Lower leg skin (tissue), 4 donors: ENCODE data around the gene SERINC5. TPM values are rescaled to one million over a fixed set of nuclear protein-coding genes. Genes with fewer than 3 reads are reported as not detected.

Experiments used
- DNase-seq, 2 donors: peaks; one replicate each; pipeline ENCODE4 v3.0.0-alpha.2; 2019; ENCODE audit warnings: low spot score in 2 of 2
- H3K4me3 ChIP-seq: fragments of 200-600 bp; sonication (generic); 2 replicates; pipeline ENCODE4 v1.5.1; 2017; ENCODE audit warnings: mild to moderate bottlenecking, low read depth; ENCODE audit not compliant: poor library complexity, severe bottlenecking
- POLR2A ChIP-seq, 2 donors: fragments of 450-650 bp; IDR thresholded peaks; one replicate each; pipeline ENCODE4 v1.6.1; 2016 to 2017; ENCODE audit warnings: antibody characterized with exemption in 2 of 2, mild to moderate bottlenecking in 1 of 2, moderate library complexity in 1 of 2
- WGBS, 2 donors: methylation state at CpG; one replicate each; pipeline ENCODE4 v1.1.5; 2018; 5-methylcytosine and 5-hydroxymethylcytosine counted together
- intact Hi-C: fragments of 100-400 bp; cut with DNase I; formaldehyde crosslinking; loops from one replicate; pipeline ENCODE4 v1.15.0; 2023; ENCODE audit warnings: low total_unique reads
- total RNA-seq, 4 donors: library from RNA; depleted of rRNA; stranded (reverse); fragments of >200 nt; gene quantifications; one replicate each; pipeline ENCODE4 v1.1.0, GENCODE V29; 2016
- TF ChIP-seq, protein P1 (sequence below), 3 donors: fragments of 450-650 bp; IDR thresholded peaks; one replicate each; pipeline ENCODE4 v1.5.1; 2016; ENCODE audit warnings: antibody characterized with exemption in 3 of 3, mild to moderate bottlenecking in 3 of 3, moderate library complexity in 2 of 3

SERINC5 gene
- total RNA-seq, 4 donors from 2014 or later, result 49.6 to 61.4 (median 56.3) TPM

DNA sequence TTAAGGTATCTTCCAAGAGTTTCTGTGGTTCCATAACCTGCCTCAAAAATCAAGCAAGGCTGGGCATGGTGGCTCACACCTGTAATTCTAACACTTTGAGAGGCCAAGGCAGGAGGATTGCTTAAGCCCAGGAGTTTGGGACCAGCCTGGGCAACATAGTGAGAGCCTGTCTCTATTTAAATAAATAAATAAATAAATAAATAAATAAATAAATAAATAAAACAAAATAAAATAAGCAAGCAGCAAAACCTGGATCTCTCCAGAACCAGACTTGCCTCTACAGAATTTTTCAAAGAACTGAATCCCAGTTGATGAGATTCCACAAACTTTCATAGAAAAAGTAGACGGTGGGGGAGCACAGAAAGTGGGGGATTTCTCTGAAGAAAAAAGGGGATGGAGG is 12.3 kb downstream of the SERINC5 start:
- no peak for DNase-seq
- 95 to 97% methylated on average over 1 of the region's 1 CpG for WGBS, 2 donors
- TF ChIP-seq POLR2A (IDR thresholded peaks at IDR 0.05), result no peak
- TF ChIP-seq, protein P1, sequence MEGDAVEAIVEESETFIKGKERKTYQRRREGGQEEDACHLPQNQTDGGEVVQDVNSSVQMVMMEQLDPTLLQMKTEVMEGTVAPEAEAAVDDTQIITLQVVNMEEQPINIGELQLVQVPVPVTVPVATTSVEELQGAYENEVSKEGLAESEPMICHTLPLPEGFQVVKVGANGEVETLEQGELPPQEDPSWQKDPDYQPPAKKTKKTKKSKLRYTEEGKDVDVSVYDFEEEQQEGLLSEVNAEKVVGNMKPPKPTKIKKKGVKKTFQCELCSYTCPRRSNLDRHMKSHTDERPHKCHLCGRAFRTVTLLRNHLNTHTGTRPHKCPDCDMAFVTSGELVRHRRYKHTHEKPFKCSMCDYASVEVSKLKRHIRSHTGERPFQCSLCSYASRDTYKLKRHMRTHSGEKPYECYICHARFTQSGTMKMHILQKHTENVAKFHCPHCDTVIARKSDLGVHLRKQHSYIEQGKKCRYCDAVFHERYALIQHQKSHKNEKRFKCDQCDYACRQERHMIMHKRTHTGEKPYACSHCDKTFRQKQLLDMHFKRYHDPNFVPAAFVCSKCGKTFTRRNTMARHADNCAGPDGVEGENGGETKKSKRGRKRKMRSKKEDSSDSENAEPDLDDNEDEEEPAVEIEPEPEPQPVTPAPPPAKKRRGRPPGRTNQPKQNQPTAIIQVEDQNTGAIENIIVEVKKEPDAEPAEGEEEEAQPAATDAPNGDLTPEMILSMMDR (IDR thresholded peaks at IDR 0.05), result no peak
- H3K4me3 ChIP-seq, result no peak overlapping the region
- intact Hi-C loops, result no loop called here

DNA sequence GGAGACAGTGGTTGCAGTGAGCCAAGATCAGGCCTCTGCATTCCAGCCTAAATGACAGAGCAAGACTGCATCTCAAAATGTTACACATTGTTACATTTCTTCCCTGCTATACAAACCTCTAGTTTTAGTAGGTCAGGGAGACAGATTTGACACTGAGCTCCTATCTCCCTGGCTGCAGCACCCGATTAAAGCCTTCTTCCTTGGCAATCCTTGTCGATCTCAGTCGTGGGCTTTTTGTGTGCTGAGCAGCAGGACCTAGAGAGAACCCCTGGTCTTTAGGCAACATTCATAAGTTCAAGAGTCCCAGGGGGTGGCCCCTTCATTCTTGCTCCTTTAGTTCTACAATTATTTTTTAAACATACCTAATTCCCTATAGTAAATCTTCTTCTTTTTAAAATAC is 13.0 kb downstream of the SERINC5 start:
- intact Hi-C loops, result no loop called here
- WGBS, 2 donors, result 93 to 97% methylated on average over 3 of the region's 3 CpGs

DNA sequence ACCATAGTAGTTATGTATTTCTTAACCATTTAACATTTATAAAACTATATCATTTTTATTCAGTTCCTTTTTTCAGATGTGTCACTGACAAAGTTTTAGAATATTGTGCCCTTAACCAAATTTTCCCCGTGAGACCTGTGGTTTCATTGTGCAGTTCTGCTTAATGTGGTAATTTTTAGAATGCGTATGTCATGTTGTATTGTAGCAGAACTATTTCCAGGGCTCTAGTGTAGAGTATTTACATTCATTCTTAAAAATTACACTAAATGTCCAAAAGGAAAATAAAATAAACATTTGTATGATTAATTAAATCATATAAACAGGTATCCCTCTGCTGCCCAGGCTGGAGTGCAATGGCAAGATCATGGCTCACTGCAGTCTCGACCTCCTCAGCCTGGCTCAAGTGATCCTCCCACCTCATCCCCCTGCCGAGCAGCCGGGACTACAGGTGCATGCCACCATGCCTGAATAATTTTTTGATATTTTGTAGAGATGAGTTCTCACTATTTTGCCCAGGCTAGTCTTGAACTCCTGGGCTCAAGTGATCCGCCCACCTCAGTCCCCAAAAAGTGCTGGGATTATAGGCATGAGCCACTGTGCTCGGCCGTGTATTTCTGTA is 15.4 kb downstream of the SERINC5 start:
- intact Hi-C loops, result no loop called here
- H3K4me3 ChIP-seq, result no peak overlapping the region
- no peak for TF ChIP-seq POLR2A (IDR thresholded peaks at IDR 0.05)
- TF ChIP-seq, protein P1 (IDR thresholded peaks at IDR 0.05), result no peak
- 91 to 92% methylated on average over 8 of the region's 8 CpGs for WGBS, 2 donors
- no peak for DNase-seq

More for the DNA sequence above, 13.0 kb downstream of the SERINC5 start:
- no peak for DNase-seq
- TF ChIP-seq, protein P1 (IDR thresholded peaks at IDR 0.05), result no peak
- TF ChIP-seq POLR2A (IDR thresholded peaks at IDR 0.05), result no peak
- no peak overlapping the region for H3K4me3 ChIP-seq

DNA sequence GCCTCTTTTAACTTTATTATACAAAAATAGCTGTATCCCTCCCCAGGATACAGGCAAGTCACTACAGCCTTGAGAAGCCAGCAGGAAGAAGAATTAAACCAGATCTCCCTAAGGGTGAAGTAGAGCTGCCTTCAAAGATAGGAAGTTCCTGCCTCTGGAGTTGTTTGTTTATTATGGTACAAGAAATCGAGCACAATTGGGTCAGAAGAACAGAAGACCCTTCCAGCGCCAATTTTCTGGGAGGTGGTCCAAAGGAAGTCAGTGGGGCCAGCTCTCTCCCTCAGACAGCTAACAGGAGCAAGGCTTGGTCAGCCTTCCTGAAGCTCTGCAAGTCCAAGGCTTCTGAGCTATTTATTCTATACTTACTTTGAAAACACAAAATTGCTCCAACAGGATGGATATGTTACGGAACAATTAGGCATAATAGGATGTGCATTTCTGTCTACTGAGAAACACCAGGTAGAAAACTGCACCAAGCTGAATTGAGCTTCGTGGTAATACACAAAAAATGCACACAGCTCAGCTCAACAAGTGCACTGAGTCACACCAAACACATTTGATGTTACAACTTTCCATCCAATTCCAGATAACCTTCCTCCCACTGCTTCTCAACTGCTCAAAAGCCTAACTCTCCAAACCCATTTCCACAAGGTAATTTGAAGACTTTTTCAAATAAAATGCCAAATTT is 16.0 kb downstream of the SERINC5 start:
- DNase-seq, result no peak
- intact Hi-C loops, result no loop called here
- TF ChIP-seq, protein P1 (IDR thresholded peaks at IDR 0.05), result no peak
- TF ChIP-seq POLR2A (IDR thresholded peaks at IDR 0.05), result no peak

DNA sequence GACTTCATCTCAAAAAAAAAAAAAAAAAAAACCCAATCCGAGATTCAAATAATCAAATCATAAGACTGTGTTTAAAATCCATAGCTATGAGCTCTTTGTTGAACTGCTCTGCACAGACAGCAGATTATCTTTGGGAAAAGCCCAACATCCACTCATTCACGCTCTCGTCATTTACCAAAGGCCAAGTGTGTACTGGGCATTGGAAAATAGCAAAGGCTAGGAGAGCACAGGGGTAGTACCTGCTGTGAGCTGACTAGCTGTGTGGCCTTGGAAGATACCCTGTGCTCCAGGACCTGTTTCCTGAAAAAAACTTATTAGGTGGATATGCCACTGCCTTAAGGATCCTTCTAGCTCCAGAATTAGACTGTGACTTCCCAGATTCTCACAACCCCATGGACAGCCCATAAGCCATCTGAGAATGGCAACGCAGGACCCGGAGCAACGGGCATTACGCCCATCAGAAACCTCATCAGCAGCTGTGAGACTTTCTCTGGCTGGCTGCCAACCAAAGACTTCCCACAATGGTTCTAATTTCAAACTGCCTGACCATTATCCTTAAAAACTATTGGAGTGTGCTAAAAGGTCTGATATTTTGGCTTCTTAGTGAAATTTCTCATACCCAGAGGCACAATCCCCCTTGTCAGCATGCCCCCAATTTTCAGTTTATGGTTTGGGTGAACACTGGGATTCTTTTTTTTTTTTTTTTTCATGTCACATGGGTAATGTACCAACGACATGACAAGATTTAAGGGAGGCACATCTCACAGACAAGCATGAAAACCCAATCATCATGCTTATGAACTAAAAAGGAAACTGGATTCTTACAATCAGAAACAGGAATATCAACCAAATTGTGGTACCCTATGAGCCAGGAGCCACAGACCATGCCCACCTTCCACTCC is 16.8 kb downstream of the SERINC5 start:
- H3K4me3 ChIP-seq, result no peak overlapping the region
- TF ChIP-seq, protein P1 (IDR thresholded peaks at IDR 0.05), result no peak
- TF ChIP-seq POLR2A (IDR thresholded peaks at IDR 0.05), result no peak
- 20 to 33% methylated on average over 8 of the region's 8 CpGs for WGBS, 2 donors
- intact Hi-C loops, result no loop called here
- DNase-seq, result peak; percentile 51 to 91

More for the DNA sequence above, 16.0 kb downstream of the SERINC5 start:
- 47 to 58% methylated on average over 4 of the region's 4 CpGs for WGBS, 2 donors
- H3K4me3 ChIP-seq, result no peak overlapping the region
